GM19372 (cell line): ENCODE data around the gene PROX1.

ENCODE experiments used
- ATAC-seq: cut with Tn5 transposase; IDR thresholded peaks from one replicate; pipeline ENCODE4 v1.9.1; 2021; ENCODE audit warnings: mild to moderate bottlenecking, low read depth, moderate library complexity; ENCODE audit not compliant: unreplicated experiment

Gene PROX1

GRCh38 chr1:213996320-213997037 lies 8.7 kb downstream of the PROX1 start:
- no peak for ATAC-seq

GRCh38 chr1:213997038-213997771 lies 9.4 kb downstream of the PROX1 start:
- no peak for ATAC-seq

- ATAC-seq = no peak
Observed at GRCh38 chr1:213997772-213998107, 10.0 kb downstream of the PROX1 start.

DNA sequence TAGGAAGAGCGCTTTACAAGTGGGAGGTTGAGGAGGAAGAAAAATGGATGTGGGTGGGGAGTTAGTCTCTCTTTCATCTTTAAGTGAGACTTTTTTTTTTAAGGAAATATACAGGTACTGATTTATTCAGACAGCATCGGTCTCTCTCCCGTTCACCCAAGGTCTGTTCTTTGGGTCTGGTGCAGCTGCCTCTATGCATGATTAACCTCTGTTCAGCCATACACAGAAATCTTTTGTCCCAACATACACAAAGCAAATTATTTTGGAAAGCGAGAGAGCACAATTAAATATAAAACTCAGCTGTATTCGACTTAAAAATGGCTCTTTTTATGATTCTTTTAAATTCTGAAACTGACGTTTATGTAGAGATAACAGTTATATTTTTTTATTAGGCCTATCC lies 11.0 kb downstream of the PROX1 start:
- ATAC-seq = no peak

DNA sequence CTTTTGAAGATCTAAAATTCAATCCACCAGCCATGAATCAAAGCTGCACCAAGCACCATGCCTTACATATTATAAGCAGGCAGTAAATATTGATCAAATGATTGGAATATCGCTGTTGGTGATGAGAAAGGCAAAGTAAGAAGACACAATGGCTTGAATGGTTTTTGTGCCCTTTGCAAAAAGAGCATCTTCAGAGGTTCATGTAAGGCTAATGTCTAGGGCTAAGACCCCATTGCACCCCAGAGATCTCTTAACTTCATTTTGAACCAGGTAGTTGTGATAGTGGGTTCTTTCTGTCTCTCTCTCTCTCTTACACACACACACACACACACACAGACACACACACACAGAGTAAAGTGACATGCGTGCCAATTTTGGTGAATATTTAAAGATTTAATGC lies 12.0 kb downstream of the PROX1 start:
- ATAC-seq = no peak

DNA sequence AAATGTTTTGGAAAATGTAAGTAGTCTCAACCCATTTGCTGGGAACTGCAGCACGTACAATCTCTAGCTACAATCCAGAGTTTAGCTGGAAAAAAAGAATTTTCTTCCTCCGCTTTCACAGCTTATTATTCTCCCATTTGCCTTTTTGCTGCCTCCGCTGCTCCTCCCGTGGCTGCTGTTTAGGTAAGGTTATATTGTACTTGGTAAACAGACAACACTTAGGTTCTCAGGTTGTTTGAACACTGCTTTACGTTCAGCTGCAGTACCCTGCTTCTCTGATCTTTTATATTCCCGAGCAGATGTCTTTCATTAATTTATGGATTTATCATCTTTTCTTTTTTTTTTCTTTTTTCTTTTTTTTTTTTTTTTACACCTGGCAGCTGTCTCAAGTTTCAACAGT lies 14.3 kb downstream of the PROX1 start:
- ATAC-seq = no peak

DNA sequence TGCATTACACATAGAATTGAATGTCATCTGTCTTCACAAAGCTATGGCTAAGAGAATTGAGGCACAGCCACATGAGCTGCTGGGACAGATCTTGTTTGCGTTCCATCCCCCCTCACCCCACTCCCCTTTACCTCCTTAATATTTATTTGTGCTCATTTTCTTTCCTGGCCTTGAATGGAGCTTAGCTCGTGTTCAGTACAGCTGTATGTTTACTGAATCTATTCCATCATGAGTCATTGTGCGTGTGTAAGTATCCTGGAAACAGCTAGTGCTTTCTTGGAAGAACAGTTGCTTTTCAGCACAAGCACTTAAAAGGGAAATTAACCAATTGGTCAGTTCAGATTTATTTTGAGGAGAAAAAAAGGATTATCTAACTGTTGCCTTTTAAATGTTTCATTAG lies 14.7 kb downstream of the PROX1 start:
- ATAC-seq = no peak

- ATAC-seq = no peak
Observed at GRCh38 chr1:214003233-214003632, 15.5 kb downstream of the PROX1 start.

DNA sequence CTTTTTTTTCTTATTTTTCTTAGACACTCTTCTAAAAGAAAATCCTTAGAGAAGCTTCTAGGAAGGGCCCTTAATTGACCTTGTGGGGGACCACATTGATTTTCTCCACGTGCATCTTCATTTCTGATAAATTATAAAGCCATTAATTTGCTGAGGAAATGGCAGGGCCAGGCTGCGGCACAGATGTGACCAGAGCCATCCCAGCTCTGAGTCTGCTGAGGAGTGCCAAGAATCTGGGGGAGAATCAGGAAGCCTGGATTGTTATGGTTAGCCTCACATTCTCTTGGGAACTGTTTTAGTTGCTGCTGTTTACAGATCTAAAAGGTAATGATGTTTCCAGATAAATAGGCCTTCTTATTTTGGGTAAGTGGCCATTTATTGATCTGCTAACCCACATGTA lies 16.2 kb downstream of the PROX1 start:
- no peak for ATAC-seq

GRCh38 chr1:214004795-214005194 lies 17.0 kb downstream of the PROX1 start:
- ATAC-seq = no peak

GRCh38 chr1:214005708-214006107 lies 17.9 kb downstream of the PROX1 start:
- no peak for ATAC-seq

DNA sequence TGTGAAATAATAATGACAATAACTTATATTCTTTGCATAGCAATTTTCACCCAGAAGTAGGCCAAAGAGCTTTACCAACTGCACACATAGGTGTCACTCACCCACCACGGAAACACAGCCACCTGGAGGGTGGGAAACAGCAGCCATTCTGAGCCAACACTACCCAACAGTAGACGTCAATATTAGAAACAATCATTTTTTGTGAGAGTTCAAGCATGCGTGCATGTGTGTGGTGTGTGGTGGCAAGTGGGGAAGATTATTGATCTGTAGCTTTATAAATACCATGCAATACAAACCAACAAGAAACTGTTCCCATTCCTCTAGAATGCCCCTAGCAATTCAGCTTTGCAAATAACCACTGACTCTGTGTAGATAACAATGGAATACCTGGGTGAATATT lies 19.1 kb downstream of the PROX1 start:
- no peak for ATAC-seq

DNA sequence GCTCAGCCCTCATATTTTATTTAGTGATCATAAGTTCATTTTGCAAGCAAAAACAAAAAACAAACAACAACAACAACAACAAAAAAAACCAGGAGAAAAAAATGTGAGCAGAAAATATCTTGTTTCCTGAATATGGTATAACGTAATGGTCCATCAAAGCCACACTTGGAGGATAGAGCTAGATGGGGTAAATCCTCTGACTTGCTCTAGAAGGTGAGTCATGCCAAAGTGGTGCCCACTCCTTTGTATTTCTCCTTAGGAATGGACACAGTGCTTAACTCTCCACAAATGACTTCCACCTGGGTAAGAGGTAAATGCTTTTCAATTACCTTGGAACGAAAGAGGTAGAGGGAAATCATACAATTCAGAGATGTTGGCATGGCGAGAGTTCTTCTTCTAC lies 20.6 kb downstream of the PROX1 start:
- ATAC-seq = no peak

GRCh38 chr1:214008791-214009422 lies 21.1 kb downstream of the PROX1 start:
- ATAC-seq = no peak

DNA sequence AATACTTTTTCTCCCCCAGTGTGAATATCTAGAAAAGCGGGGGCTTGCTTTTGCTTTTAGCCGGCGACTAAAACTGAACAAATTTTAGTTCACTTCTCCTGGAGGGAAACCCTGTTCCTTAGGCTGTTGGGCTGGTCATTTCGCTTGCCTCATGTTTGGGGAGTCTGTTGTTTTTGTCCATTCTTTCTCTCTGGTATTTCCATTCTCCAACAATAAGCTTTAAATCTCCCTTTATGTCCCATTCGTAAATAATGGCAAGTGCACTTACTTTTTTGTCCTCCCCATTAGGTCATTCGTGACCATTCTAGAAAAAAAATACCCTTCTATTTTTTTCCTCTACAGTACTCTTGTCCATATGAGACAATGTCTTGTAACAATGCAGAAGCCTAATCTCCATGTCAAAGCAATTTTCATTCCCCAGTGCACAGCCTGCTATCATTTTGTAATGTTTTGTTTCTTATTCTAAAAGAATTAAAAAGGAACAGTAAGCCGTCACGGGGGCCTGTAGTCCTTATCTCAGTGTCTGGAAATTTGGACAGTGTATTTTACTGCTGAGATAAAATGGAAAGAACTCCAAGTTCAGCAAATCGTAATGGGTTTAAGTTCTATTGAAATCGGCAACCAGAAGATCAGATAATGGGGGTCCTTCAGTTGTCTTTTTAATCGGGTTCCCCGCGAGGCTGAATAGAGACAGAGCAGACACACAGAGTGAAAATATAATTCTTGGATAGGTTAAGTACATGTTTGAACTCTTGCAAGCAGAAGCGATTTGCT lies 21.8 kb downstream of the PROX1 start:
- no peak for ATAC-seq

DNA sequence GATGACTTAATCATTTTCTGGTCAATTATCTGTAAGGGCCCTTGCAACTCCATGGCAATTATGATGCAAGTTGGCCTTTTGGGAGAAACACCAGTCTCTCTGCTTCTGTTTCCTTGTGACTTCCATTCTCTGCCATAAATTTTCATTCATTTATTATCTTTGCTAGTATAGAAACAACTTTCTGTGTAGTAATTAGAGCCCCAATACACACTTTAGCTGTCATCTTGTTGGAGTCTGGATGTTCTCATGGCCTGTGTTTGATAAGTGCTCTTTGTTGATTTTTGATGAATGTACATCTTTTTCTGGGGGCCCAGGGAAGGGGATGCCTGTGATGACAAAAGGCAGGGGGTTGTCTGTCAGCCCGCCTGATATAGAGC lies 22.4 kb downstream of the PROX1 start:
- ATAC-seq = no peak

- no peak for ATAC-seq
Observed at GRCh38 chr1:214010717-214011116, 22.9 kb downstream of the PROX1 start.

- ATAC-seq = no peak
Observed at GRCh38 chr1:214012418-214012817, 24.6 kb downstream of the PROX1 start.

DNA sequence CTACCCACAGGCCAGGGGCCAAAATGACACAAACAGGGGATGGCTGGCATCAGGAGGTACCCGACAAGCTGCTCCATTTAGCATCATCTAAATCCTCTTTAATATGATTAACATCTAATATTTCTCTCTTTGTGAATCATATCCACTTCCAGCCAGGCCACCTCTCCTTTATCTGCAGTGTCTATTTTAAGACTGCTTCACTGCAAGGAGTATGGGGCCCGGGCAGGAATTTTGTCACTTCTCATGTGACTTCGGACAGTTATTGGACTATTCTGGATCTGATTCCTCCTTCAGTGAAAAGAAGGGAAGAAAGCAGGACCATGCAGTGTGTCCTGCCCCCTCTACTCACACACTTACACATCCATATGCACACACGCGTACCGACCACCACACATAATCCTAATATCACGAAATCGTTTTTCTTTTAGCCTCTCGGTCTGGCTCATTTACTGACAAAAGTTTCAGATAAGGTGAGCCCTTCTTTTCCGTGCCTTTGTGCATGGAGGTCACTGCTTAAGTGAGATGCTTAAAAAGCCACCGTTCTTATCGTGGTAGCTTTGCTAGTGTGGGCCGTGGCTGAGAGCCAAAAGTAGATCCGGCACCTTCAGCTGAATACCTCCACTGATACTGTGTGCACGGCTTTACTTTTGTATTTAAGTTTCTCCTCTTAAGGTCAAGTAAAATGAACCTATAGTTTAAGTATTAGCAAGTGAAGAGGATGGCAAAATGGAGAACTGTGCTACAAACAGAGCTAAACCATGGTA lies 26.0 kb downstream of the PROX1 start:
- ATAC-seq = no peak

- no peak for ATAC-seq
Observed at GRCh38 chr1:214014730-214015129, 27.0 kb downstream of the PROX1 start.
